Esophagus squamous epithelium (tissue), 5 donors: ENCODE measurements around the gene S1PR3. TPM values are rescaled to one million over a fixed set of nuclear protein-coding genes. Genes with fewer than 3 reads are reported as not detected.

ENCODE experiments used
- DNase-seq: peaks from one replicate; lab custom pipeline; 2025; lab: John Stamatoyannopoulos, UW
- H3K27ac ChIP-seq, 4 donors: fragments of 200-600 bp; sonication (generic); one replicate each; pipeline ENCODE4 v1.5.1; 2016 to 2019; ENCODE audit warnings: mild to moderate bottlenecking in 1 of 4
- H3K27me3 ChIP-seq, 4 donors: fragments of 200-600 bp; sonication (generic); 1 replicate in 3 of 4; 2 replicates in 1 of 4; pipeline versions ENCODE4 v1.5.1 to v1.6.0; 2017 to 2021; ENCODE audit warnings: antibody characterized with exemption in 1 of 4
- H3K36me3 ChIP-seq, 3 donors: fragments of 200-600 bp; sonication (generic); one replicate each; pipeline ENCODE4 v1.5.1; 2016 to 2019
- H3K4me1 ChIP-seq, 3 donors: fragments of 200-600 bp; sonication (generic); one replicate each; pipeline ENCODE4 v1.5.1; 2017 to 2019
- H3K4me3 ChIP-seq, 4 donors: fragments of 200-600 bp; sonication (generic); 1 replicate in 3 of 4; 2 replicates in 1 of 4; pipeline ENCODE4 v1.5.1; 2016 to 2019; ENCODE audit warnings: mild to moderate bottlenecking in 2 of 4, moderate library complexity in 1 of 4
- H3K9me3 ChIP-seq, 3 donors: fragments of 200-600 bp; sonication (generic); one replicate each; pipeline ENCODE4 v1.5.1; 2016 to 2019
- POLR2A ChIP-seq, 4 donors: fragments of 450-650 bp; IDR thresholded peaks; one replicate each; pipeline ENCODE4 v1.6.1; 2017; ENCODE audit warnings: antibody characterized with exemption in 4 of 4, mild to moderate bottlenecking in 4 of 4, moderate library complexity in 3 of 4
- WGBS, 2 donors: methylation state at CpG; one replicate each; pipeline ENCODE4 v1.1.5; 2018; 5-methylcytosine and 5-hydroxymethylcytosine counted together
- intact Hi-C: fragments of 100-400 bp; cut with DNase I; formaldehyde crosslinking; loops from one replicate; pipeline ENCODE4 v1.15.0; 2022
- total RNA-seq, 4 donors: library from RNA; depleted of rRNA; stranded (reverse); fragments of >200 nt; gene quantifications; one replicate each; pipeline ENCODE4 v1.1.0, GENCODE V29; 2016
- TF ChIP-seq, protein P1 (sequence below), 6 experiments: fragments of 450-650 bp in 4 of 6; fragments of 200-600 bp in 2 of 6; sonication (generic) in 2 of 6; IDR thresholded peaks; one replicate each; pipeline ENCODE4 v1.5.1; 2016 to 2019; ENCODE audit warnings: antibody characterized with exemption in 6 of 6, mild to moderate bottlenecking in 4 of 6, moderate library complexity in 4 of 6
- donor health status: DM: yes; HTN: yes; CAD: no.

S1PR3 gene
- total RNA-seq, 4 donors from 2014 or later = 1.3 to 14.3 (median 6.8) TPM

DNA sequence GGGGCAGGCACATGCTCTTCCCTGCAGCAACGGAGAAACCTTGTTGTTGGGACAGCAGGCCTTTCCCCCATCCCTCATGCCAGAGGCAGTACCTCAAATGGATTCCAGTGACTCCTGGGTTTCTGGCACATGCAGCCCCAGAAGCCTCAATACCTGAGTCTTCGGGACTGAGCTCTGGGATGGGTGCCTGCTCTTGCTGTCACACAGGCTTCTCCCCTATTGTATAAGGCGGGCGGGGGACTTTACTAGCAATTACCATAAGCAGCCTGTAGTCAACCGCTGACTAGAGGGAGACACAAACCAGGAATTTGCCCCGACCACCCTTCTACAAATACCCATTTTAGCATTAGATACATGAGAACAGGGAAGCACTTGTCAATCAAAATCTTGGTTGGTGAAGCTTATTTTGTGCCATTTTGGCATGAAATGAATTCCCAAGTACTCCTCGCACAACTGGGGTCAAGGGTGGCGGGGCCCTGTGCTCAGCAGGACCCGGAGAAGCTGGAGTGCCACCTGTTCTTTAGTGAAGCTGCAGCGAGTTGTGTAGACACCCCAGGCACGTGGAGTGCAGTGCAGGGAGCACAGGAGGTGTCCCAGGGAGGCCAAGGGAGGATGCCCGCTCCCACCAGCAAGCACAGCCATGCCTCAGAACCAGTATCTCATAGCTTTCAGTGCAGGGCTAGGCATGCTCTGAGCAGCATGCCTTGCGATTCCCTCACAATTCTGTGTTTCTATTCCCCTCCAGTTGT lies 21.2 kb downstream of the S1PR3 start:
- no peaks in the 10 kb centered on the region for H3K36me3 ChIP-seq
- TF ChIP-seq POLR2A (IDR thresholded peaks at IDR 0.05) = no peak
- TF ChIP-seq, protein P1, sequence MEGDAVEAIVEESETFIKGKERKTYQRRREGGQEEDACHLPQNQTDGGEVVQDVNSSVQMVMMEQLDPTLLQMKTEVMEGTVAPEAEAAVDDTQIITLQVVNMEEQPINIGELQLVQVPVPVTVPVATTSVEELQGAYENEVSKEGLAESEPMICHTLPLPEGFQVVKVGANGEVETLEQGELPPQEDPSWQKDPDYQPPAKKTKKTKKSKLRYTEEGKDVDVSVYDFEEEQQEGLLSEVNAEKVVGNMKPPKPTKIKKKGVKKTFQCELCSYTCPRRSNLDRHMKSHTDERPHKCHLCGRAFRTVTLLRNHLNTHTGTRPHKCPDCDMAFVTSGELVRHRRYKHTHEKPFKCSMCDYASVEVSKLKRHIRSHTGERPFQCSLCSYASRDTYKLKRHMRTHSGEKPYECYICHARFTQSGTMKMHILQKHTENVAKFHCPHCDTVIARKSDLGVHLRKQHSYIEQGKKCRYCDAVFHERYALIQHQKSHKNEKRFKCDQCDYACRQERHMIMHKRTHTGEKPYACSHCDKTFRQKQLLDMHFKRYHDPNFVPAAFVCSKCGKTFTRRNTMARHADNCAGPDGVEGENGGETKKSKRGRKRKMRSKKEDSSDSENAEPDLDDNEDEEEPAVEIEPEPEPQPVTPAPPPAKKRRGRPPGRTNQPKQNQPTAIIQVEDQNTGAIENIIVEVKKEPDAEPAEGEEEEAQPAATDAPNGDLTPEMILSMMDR (IDR thresholded peaks at IDR 0.05) = no peak
- no peak overlapping the region for H3K4me3 ChIP-seq
- no peak for DNase-seq
- no peaks in the 10 kb centered on the region for H3K9me3 ChIP-seq
- intact Hi-C loops = no loop called here
- no peaks in the 10 kb centered on the region for H3K27me3 ChIP-seq
- WGBS, 2 donors = 75 to 85% methylated on average over 10 of the region's 13 CpGs
- H3K27ac ChIP-seq = no peak overlapping the region
- no peaks in the 10 kb centered on the region for H3K4me1 ChIP-seq

GRCh38 chr9:89013660-89014059 lies 22.4 kb downstream of the S1PR3 start:
- no peak overlapping the region for H3K4me3 ChIP-seq
- intact Hi-C loops = no loop called here
- WGBS, 2 donors = 80% methylated on average over 1 of the region's 1 CpG; no CpG with 5 or more reads in 1 of the 2 donors
- no peaks in the 10 kb centered on the region for H3K27me3 ChIP-seq
- no peak for DNase-seq
- no peak for TF ChIP-seq POLR2A (IDR thresholded peaks at IDR 0.05)
- TF ChIP-seq, protein P1 (IDR thresholded peaks at IDR 0.05) = no peak
- H3K27ac ChIP-seq = no peak overlapping the region
- H3K36me3 ChIP-seq = no peaks in the 10 kb centered on the region
- H3K4me1 ChIP-seq = no peaks in the 10 kb centered on the region
- H3K9me3 ChIP-seq = no peaks in the 10 kb centered on the region

- Histone ChIP-seq H3K4me1 (no peaks in the 10 kb centered on the region), H3K9me3 (no peaks in the 10 kb centered on the region), H3K36me3 (no peaks in the 10 kb centered on the region), H3K27me3 (no peaks in the 10 kb centered on the region), H3K4me3 (no peak overlapping the region), H3K27ac (no peak overlapping the region)
- DNase-seq = no peak
- WGBS, 2 donors = 86% methylated on average over 7 of the region's 7 CpGs; no CpG with 5 or more reads in 1 of the 2 donors
- no peak for TF ChIP-seq POLR2A (IDR thresholded peaks at IDR 0.05)
- TF ChIP-seq, protein P1 (IDR thresholded peaks at IDR 0.05) = no peak
- intact Hi-C loops = no loop called here
These were observed 22.9 kb downstream of the S1PR3 start for GRCh38 chr9:89014153-89014552.

GRCh38 chr9:89015336-89015735 lies 24.1 kb downstream of the S1PR3 start:
- Histone ChIP-seq H3K27me3 (no peaks in the 10 kb centered on the region), H3K4me1 (no peaks in the 10 kb centered on the region), H3K4me3 (no peak overlapping the region), H3K36me3 (no peaks in the 10 kb centered on the region), H3K9me3 (no peaks in the 10 kb centered on the region), H3K27ac (no peak overlapping the region)
- no peak for TF ChIP-seq POLR2A (IDR thresholded peaks at IDR 0.05)
- TF ChIP-seq, protein P1 (IDR thresholded peaks at IDR 0.05) = no peak
- intact Hi-C loops = no loop called here
- WGBS, 2 donors = 65 to 89% methylated on average over 2 of the region's 2 CpGs
- no peak for DNase-seq

DNA sequence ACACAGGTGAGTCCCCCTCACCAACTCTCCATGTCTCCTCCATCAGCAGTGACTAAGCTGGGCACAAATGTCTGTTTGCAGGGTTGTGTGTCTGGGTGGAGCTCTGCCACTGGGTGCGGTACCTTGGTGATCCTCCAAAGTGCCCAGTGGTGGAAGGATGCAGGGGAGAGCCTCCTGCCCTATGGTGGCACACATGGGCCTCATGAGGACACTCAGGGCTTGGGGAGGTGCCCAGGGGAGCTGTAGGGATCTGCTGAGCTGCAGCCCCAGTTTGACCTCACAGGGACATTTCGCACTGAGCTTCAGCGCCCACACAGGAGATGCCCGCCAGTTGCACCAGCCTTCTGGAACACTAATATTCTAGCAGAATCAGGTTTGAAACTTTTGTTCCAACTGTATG lies 29.5 kb downstream of the S1PR3 start:
- intact Hi-C loops = no loop called here
- no peaks in the 10 kb centered on the region for H3K36me3 ChIP-seq
- WGBS, 2 donors = 57 to 100% methylated on average over 1 to 4 of the region's 4 CpGs
- no peaks in the 10 kb centered on the region for H3K9me3 ChIP-seq
- peak overlapping the region in 1 of 4 donors; percentile 46 for H3K27ac ChIP-seq
- H3K27me3 ChIP-seq = no peaks in the 10 kb centered on the region
- TF ChIP-seq POLR2A (IDR thresholded peaks at IDR 0.05) = no peak
- TF ChIP-seq, protein P1 (IDR thresholded peaks at IDR 0.05) = no peak
- H3K4me3 ChIP-seq = no peak overlapping the region
- DNase-seq = no peak
- H3K4me1 ChIP-seq = peaks cover 10 to 25% (median 13%) of the 10 kb centered on the region in 3 donors
